SK-N-SH (cell line): ENCODE results near the gene DMAC1. TPM values are rescaled to one million over a fixed set of nuclear protein-coding genes. Genes with fewer than 3 reads are reported as not detected.

ENCODE experiments used
- CTCF ChIA-PET: fragments of 300-600, 350-600 bp; formaldehyde crosslinking; extraction: SDS; loops from one replicate; lab custom pipeline; 2021; lab: Yijun Ruan, JAX
- POLR2A ChIA-PET: fragments of 350-600 bp; sonication (Branson Sonifier 250); formaldehyde crosslinking; extraction: SDS; loops from one replicate; lab custom pipeline; 2020; ENCODE audit warnings: antibody characterized with exemption, inconsistent platforms; lab: Yijun Ruan, JAX
- DNase-seq: peaks from one replicate; pipeline ENCODE4 v3.0.0; 2012
- H2AFZ ChIP-seq: fragments of 200-600 bp; sonication (generic); 2 replicates; pipeline ENCODE4 v1.8.1; 2016; ENCODE audit warnings: antibody characterized with exemption, mild to moderate bottlenecking, low read depth
- H3F3A ChIP-seq: fragments of 200-600 bp; sonication (generic); replicated peaks from 2 replicates; pipeline ENCODE3; 2016; ENCODE audit warnings: antibody characterized with exemption, mild to moderate bottlenecking; ENCODE audit not compliant: insufficient read depth
- H3K27ac ChIP-seq, 2 experiments: fragments of 200-500 bp in 1 of 2; fragments of 200-600 bp in 1 of 2; sonication (Bioruptor generic) in 1 of 2; sonication (generic), shearing (Covaris generic) in 1 of 2; 2 replicates each; pipeline versions ENCODE4 v1.5.1 to v1.6.1; 2014 to 2016; ENCODE audit warnings: low read depth in 2 of 2, inconsistent platforms in 1 of 2, low read length in 1 of 2, mild to moderate bottlenecking in 1 of 2, mixed read lengths in 1 of 2
- H3K27me3 ChIP-seq: fragments of 200-600 bp; sonication (generic), shearing (Covaris generic); 2 replicates; pipeline ENCODE4 v1.6.1; 2016; ENCODE audit warnings: mixed run types; ENCODE audit not compliant: insufficient read depth
- H3K36me3 ChIP-seq, 2 experiments: fragments of 200-500 bp in 1 of 2; fragments of 200-600 bp in 1 of 2; sonication (Bioruptor generic) in 1 of 2; sonication (generic) in 1 of 2; replicated peaks in 1 of 2; 2 replicates each; pipeline versions ENCODE3 to v1.5.1; 2014 to 2016; ENCODE audit warnings: low read length in 1 of 2, mild to moderate bottlenecking in 1 of 2; ENCODE audit not compliant: insufficient read depth in 2 of 2, control insufficient read depth in 1 of 2
- H3K4me1 ChIP-seq, 2 experiments: fragments of 200-500 bp in 1 of 2; fragments of 200-600 bp in 1 of 2; sonication (Bioruptor generic) in 1 of 2; sonication (generic), shearing (Covaris generic) in 1 of 2; 2 replicates each; pipeline versions ENCODE4 v1.5.1 to v1.6.1; 2014 to 2016; ENCODE audit warnings: low read depth in 1 of 2, low read length in 1 of 2, mixed run types in 1 of 2; ENCODE audit not compliant: insufficient read depth in 2 of 2, control insufficient read depth in 1 of 2
- H3K4me2 ChIP-seq: fragments of 200-600 bp; sonication (generic), shearing (Covaris generic); 2 replicates; pipeline ENCODE4 v1.6.1; 2017; ENCODE audit warnings: mixed run types
- H3K4me3 ChIP-seq, 2 experiments: fragments of 200-500 bp in 1 of 2; fragments of 200-600 bp in 1 of 2; sonication (Bioruptor generic) in 1 of 2; sonication (generic), shearing (Covaris generic) in 1 of 2; 2 replicates each; pipeline versions ENCODE4 v1.5.1 to v1.8.1; 2014 to 2016; ENCODE audit warnings: low read depth in 2 of 2, inconsistent platforms in 1 of 2, low read length in 1 of 2, mild to moderate bottlenecking in 1 of 2, mixed read lengths in 1 of 2, moderate library complexity in 1 of 2
- H3K79me2 ChIP-seq: fragments of 200-600 bp; sonication (generic); 2 replicates; pipeline ENCODE4 v1.8.1; 2017; ENCODE audit warnings: mild to moderate bottlenecking; ENCODE audit not compliant: insufficient read depth
- H3K9ac ChIP-seq: fragments of 200-600 bp; sonication (generic); 2 replicates; pipeline ENCODE4 v1.6.1; 2017; ENCODE audit warnings: mixed run types
- H3K9me2 ChIP-seq: fragments of 200-600 bp; sonication (generic); 2 replicates; pipeline ENCODE4 v1.6.1; 2017; ENCODE audit warnings: mixed run types
- H3K9me3 ChIP-seq: fragments of 200-600 bp; sonication (generic); 2 replicates; pipeline ENCODE4 v1.6.1; 2017; ENCODE audit warnings: mixed run types, mild to moderate bottlenecking, moderate library complexity
- H4K20me1 ChIP-seq: fragments of 200-600 bp; sonication (generic); 2 replicates; pipeline ENCODE4 v1.6.1; 2017; ENCODE audit warnings: mild to moderate bottlenecking, mixed run types; ENCODE audit not compliant: insufficient read depth
- EP300 ChIP-seq, 2 experiments: IDR thresholded peaks; 2 replicates each; pipeline versions ENCODE4 v1.4.0 to v1.6.1; 2012; ENCODE audit warnings: borderline replicate concordance in 1 of 2, low read depth in 1 of 2, low read length in 1 of 2
- FOSL2 ChIP-seq: IDR thresholded peaks from 2 replicates; pipeline ENCODE4 v1.4.0; 2012; ENCODE audit warnings: low read depth, mild to moderate bottlenecking, moderate library complexity, borderline replicate concordance
- GATA2 ChIP-seq: sonication (generic); formaldehyde crosslinking; IDR thresholded peaks from 2 replicates; pipeline ENCODE4 v1.5.0; 2020; ENCODE audit warnings: mild to moderate bottlenecking, missing genetic modification reagents
- NRF1 ChIP-seq: IDR thresholded peaks from 2 replicates; pipeline ENCODE4 v1.6.1; 2012; ENCODE audit warnings: low read depth, mild to moderate bottlenecking, low read length
- WGBS: methylation state at CpG from one replicate; pipeline ENCODE4 v1.1.6; 2017; ENCODE audit warnings: low lambda C conversion rate; 5-methylcytosine and 5-hydroxymethylcytosine counted together
- polyA plus RNA-seq, 3 experiments: library from polyadenylated mRNA; depleted of rRNA; stranded (reverse); fragments of >200 nt; gene quantifications; 2 replicates each; pipeline ENCODE4 v1.2.3, GENCODE V29; 2012
- TF ChIP-seq, protein P1 (sequence below): IDR thresholded peaks from 2 replicates; pipeline ENCODE4 v1.6.1; 2012; ENCODE audit warnings: mild to moderate bottlenecking, low read depth, low read length, moderate library complexity
- TF ChIP-seq, protein P2 (sequence below): fragments of 200-600 bp; sonication (generic); IDR thresholded peaks from 2 replicates; pipeline ENCODE4 v1.6.1; 2017; ENCODE audit warnings: antibody characterized with exemption, mild to moderate bottlenecking, moderate library complexity
- TF ChIP-seq, protein P3 (sequence below): fragments of 150-350 bp; IDR thresholded peaks from 2 replicates; pipeline ENCODE4 v1.6.1; 2016; ENCODE audit warnings: mild to moderate bottlenecking, low read depth, low read length

The DMAC1 gene
- polyA plus RNA-seq, 1 of the 3 experiments (the other 2 are of a cell fraction) = 21.7 TPM

DNA sequence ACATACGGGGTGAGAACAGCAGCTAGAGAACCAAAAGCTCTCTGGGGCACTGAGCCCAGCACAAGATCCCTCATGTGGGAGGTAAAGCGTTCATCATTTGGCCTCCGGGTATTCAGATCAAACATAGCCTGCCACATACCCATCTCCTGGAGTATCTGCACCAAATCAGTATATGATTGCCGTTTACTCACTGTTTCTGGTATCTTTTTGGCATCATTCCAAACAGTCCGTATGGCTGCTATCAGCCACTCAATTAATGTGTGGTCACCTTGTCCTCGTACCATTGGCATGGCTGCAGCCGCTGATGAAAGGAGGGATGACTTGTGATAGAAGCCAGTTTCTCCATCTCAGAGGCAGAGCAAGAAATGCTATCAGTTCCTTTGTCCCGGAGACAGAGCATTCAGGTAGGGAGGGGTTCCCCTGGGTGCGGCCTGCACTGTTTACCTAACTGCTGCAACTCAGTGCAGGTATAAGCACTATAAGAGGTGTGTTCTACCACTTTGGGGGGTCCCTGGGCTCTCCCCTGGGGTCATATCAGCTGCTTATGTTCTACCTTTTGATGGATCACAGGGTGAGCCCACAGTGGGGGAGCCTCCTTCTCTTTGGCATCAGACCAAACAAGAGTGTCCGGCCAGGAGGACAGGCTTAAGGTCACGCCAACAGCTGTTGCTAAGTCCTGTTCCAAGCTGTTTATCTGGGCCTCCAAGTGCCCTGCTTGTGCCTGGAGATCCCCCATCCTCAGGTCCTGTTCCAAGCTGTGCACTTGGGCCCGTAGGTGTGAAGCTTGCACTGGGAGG is 9.4 kb downstream of the DMAC1 start:
- no peaks in the 10 kb centered on the region for H3K9me2 ChIP-seq
- no peak overlapping the region; a peak in 1 of 4 replicates for H3K27ac ChIP-seq
- H3K4me3 ChIP-seq = no peak overlapping the region
- peaks cover 7 to 17% of the 10 kb centered on the region in 2 experiments for H3K36me3 ChIP-seq
- no peak overlapping the region for H2AFZ ChIP-seq
- no peaks in the 10 kb centered on the region for H3K9me3 ChIP-seq
- H4K20me1 ChIP-seq = no peaks in the 10 kb centered on the region
- no peak overlapping the region for H3K9ac ChIP-seq
- no peaks in the 10 kb centered on the region for H3K79me2 ChIP-seq
- POLR2A ChIA-PET = no interaction called here
- H3F3A ChIP-seq = no peaks in the 10 kb centered on the region
- no peaks in the 10 kb centered on the region for H3K27me3 ChIP-seq
- DNase-seq = peak; percentile 24
- TF ChIP-seq GATA2 (CRISPR knock-in tag) (peak; percentile 40), NRF1 (no peak), EP300 (IDR thresholded peaks at IDR 0.05; ENCODE audit: borderline replicate concordance in 1 of 2, low read depth in 1 of 2, low read length in 1 of 2) (no peak)
- TF ChIP-seq, protein P1, sequence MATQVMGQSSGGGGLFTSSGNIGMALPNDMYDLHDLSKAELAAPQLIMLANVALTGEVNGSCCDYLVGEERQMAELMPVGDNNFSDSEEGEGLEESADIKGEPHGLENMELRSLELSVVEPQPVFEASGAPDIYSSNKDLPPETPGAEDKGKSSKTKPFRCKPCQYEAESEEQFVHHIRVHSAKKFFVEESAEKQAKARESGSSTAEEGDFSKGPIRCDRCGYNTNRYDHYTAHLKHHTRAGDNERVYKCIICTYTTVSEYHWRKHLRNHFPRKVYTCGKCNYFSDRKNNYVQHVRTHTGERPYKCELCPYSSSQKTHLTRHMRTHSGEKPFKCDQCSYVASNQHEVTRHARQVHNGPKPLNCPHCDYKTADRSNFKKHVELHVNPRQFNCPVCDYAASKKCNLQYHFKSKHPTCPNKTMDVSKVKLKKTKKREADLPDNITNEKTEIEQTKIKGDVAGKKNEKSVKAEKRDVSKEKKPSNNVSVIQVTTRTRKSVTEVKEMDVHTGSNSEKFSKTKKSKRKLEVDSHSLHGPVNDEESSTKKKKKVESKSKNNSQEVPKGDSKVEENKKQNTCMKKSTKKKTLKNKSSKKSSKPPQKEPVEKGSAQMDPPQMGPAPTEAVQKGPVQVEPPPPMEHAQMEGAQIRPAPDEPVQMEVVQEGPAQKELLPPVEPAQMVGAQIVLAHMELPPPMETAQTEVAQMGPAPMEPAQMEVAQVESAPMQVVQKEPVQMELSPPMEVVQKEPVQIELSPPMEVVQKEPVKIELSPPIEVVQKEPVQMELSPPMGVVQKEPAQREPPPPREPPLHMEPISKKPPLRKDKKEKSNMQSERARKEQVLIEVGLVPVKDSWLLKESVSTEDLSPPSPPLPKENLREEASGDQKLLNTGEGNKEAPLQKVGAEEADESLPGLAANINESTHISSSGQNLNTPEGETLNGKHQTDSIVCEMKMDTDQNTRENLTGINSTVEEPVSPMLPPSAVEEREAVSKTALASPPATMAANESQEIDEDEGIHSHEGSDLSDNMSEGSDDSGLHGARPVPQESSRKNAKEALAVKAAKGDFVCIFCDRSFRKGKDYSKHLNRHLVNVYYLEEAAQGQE = no peak
- CTCF ChIA-PET = interaction anchor here (1.4 kb wide), 1 partner anchor 12 kb away, joined by 4 read pairs; no protein-coding TSS in a partner anchor
- H3K4me1 ChIP-seq = peaks cover 0 to 18% of the 10 kb centered on the region in 2 experiments; a peak in 1 of 4 replicates
- no peak overlapping the region for H3K4me2 ChIP-seq
- 74% methylated on average over 12 of the region's 12 CpGs for WGBS

DNA sequence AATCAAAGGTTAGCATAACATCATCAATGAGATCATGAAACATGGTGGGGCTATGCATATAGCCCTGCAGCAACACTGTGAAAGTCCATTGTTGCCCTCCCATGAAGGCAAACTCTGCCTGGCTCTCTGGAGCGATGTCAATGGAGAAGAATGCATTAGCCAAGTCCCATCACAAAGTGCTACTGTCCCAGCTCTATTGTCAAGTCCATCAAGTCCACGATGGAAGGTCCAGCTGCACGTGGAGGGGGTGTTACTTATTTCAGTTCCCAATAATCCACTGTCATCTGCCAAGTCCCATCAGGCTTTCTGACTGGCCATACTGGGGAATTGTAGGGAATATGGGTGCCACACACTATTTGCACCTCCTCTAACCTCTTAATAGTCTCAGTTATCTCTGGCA is 10.8 kb downstream of the DMAC1 start:
- H3K36me3 ChIP-seq = peaks cover 0 to 6% of the 10 kb centered on the region in 2 experiments
- no peaks in the 10 kb centered on the region for H3K27me3 ChIP-seq
- TF ChIP-seq, protein P2, sequence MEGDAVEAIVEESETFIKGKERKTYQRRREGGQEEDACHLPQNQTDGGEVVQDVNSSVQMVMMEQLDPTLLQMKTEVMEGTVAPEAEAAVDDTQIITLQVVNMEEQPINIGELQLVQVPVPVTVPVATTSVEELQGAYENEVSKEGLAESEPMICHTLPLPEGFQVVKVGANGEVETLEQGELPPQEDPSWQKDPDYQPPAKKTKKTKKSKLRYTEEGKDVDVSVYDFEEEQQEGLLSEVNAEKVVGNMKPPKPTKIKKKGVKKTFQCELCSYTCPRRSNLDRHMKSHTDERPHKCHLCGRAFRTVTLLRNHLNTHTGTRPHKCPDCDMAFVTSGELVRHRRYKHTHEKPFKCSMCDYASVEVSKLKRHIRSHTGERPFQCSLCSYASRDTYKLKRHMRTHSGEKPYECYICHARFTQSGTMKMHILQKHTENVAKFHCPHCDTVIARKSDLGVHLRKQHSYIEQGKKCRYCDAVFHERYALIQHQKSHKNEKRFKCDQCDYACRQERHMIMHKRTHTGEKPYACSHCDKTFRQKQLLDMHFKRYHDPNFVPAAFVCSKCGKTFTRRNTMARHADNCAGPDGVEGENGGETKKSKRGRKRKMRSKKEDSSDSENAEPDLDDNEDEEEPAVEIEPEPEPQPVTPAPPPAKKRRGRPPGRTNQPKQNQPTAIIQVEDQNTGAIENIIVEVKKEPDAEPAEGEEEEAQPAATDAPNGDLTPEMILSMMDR = no peak
- TF ChIP-seq, protein P3, sequence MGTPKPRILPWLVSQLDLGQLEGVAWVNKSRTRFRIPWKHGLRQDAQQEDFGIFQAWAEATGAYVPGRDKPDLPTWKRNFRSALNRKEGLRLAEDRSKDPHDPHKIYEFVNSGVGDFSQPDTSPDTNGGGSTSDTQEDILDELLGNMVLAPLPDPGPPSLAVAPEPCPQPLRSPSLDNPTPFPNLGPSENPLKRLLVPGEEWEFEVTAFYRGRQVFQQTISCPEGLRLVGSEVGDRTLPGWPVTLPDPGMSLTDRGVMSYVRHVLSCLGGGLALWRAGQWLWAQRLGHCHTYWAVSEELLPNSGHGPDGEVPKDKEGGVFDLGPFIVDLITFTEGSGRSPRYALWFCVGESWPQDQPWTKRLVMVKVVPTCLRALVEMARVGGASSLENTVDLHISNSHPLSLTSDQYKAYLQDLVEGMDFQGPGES = no peak
- no peak for TF ChIP-seq GATA2 (CRISPR knock-in tag)
- no peak for TF ChIP-seq NRF1
- no peak for TF ChIP-seq FOSL2
- H3K9me2 ChIP-seq = no peaks in the 10 kb centered on the region
- peaks cover 0 to 18% of the 10 kb centered on the region in 2 experiments; a peak in 1 of 4 replicates for H3K4me1 ChIP-seq
- no peak for DNase-seq
- no peak overlapping the region for H2AFZ ChIP-seq
- H3K4me3 ChIP-seq = no peak overlapping the region
- no peak overlapping the region for H3K27ac ChIP-seq
- WGBS = 93% methylated on average over 3 of the region's 3 CpGs
- H3K9me3 ChIP-seq = no peaks in the 10 kb centered on the region
- ChIA-PET POLR2A (no interaction called here), CTCF (no interaction called here)
- no peak overlapping the region for H3K4me2 ChIP-seq
- H4K20me1 ChIP-seq = no peaks in the 10 kb centered on the region
- H3F3A ChIP-seq = no peaks in the 10 kb centered on the region
- no peak overlapping the region for H3K9ac ChIP-seq
- no peaks in the 10 kb centered on the region for H3K79me2 ChIP-seq
